Measurements from ENCODE around the gene GPR37L1.

Gene GPR37L1

DNA sequence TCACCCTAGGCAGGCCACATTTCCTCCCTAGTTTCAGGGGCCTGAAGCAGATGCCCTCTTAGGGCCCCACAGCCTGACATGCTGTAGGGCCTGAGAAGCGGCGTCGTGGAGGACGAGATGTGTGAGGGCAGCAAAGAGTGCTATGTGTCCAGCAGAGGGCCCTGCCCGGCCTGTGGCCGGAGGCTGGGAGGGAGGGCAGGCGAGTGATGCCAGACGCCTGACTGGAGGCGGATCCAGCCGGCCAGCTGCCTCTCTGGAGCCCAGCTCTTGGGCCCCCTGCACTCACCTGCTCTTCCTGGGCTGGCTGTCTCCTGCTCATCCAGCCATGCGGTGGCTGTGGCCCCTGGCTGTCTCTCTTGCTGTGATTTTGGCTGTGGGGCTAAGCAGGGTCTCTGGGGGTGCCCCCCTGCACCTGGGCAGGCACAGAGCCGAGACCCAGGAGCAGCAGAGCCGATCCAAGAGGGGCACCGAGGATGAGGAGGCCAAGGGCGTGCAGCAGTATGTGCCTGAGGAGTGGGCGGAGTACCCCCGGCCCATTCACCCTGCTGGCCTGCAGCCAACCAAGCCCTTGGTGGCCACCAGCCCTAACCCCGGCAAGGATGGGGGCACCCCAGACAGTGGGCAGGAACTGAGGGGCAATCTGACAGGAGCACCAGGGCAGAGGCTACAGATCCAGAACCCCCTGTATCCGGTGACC is at the start of gene GPR37L1:
GPR37L1 (plus strand) TSS at position 279 of the 697 bp plus-strand sequence; CDS start at position 326, 47 bp downstream.
- Histone ChIP-seq H3K36me3 (no peaks in the 10 kb centered on the region), H3K4me3 (ENCODE audit: low read depth in 1 of 2, low read length in 1 of 2) (no peak within 1 kb of the TSS), H3K4me1 (ENCODE audit: control insufficient read depth in 1 of 2, insufficient read depth in 1 of 2, low read depth in 1 of 2, low read length in 1 of 2) (peaks cover 0 to 4% of the 10 kb centered on the region in 2 experiments), H3K27me3 (peaks cover 10% of the 10 kb centered on the region), H3K9me3 (no peaks in the 10 kb centered on the region), H3K27ac (no peak within 1 kb of the TSS)
- TF ChIP-seq, protein P1, sequence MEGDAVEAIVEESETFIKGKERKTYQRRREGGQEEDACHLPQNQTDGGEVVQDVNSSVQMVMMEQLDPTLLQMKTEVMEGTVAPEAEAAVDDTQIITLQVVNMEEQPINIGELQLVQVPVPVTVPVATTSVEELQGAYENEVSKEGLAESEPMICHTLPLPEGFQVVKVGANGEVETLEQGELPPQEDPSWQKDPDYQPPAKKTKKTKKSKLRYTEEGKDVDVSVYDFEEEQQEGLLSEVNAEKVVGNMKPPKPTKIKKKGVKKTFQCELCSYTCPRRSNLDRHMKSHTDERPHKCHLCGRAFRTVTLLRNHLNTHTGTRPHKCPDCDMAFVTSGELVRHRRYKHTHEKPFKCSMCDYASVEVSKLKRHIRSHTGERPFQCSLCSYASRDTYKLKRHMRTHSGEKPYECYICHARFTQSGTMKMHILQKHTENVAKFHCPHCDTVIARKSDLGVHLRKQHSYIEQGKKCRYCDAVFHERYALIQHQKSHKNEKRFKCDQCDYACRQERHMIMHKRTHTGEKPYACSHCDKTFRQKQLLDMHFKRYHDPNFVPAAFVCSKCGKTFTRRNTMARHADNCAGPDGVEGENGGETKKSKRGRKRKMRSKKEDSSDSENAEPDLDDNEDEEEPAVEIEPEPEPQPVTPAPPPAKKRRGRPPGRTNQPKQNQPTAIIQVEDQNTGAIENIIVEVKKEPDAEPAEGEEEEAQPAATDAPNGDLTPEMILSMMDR (IDR thresholded peaks at IDR 0.05), result no peak

- TF ChIP-seq, protein P1 (IDR thresholded peaks at IDR 0.05), result no peak
- no peak overlapping the region for H3K27ac ChIP-seq
These were observed 49.5 kb upstream of the GPR37L1 start for GRCh38 chr1:202073206-202073605.

DNA sequence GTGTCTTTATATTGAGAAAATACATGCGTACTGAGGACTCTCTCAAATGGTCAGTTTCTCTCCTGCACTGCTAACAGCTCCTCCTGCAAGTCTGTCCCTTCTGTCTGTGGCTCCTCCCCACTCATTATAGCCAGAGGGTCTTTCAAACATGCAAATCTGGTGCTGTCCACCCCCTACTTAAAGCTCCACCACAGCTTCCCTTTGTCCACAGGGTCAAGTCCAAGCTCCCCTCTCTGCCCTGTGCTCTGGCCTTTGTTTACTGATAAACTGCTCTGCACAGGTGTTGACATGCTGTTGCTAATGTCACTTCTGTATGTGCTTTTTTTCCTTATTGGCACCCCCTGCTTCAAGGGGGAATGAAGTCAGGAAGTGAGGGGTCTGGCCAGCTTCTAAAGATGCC is 47.7 kb upstream of the GPR37L1 start:
- H3K27me3 ChIP-seq, result no peaks in the 10 kb centered on the region
- H3K36me3 ChIP-seq, result no peaks in the 10 kb centered on the region
- TF ChIP-seq, protein P1 (IDR thresholded peaks at IDR 0.05), result no peak
- no peak overlapping the region for H3K27ac ChIP-seq
- H3K4me1 ChIP-seq (ENCODE audit: control insufficient read depth in 1 of 2, insufficient read depth in 1 of 2, low read depth in 1 of 2, low read length in 1 of 2), result no peaks in the 10 kb centered on the region
- H3K9me3 ChIP-seq, result no peaks in the 10 kb centered on the region
- no peak overlapping the region for H3K4me3 ChIP-seq (ENCODE audit: low read depth in 1 of 2, low read length in 1 of 2)

More at GRCh38 chr1:202073206-202073605, 49.5 kb upstream of the GPR37L1 start:
- Histone ChIP-seq H3K27me3 (no peaks in the 10 kb centered on the region), H3K4me1 (ENCODE audit: control insufficient read depth in 1 of 2, insufficient read depth in 1 of 2, low read depth in 1 of 2, low read length in 1 of 2) (no peaks in the 10 kb centered on the region), H3K9me3 (no peaks in the 10 kb centered on the region), H3K4me3 (ENCODE audit: low read depth in 1 of 2, low read length in 1 of 2) (no peak overlapping the region), H3K36me3 (no peaks in the 10 kb centered on the region)

DNA sequence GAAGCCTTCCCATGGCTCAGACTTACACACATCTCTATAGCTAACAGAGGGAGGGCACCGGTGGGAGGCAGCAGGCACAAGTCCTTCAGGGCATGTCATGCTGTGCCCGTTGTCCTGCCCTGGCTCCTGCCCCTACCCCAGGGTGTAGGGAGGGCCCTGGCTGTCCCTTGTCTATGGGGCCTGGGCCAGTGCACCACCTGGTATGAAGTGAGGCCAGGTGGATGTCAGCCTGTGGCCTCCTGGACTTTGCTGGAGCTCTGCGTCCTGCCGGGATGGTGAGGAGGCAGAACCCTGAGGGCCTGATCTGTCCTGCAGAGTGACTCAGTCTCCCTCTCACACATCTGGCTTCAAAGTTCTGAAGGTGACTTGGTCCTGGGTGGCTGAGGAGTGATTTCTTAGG is 47.3 kb upstream of the GPR37L1 start:
- TF ChIP-seq, protein P1 (IDR thresholded peaks at IDR 0.05), result no peak

DNA sequence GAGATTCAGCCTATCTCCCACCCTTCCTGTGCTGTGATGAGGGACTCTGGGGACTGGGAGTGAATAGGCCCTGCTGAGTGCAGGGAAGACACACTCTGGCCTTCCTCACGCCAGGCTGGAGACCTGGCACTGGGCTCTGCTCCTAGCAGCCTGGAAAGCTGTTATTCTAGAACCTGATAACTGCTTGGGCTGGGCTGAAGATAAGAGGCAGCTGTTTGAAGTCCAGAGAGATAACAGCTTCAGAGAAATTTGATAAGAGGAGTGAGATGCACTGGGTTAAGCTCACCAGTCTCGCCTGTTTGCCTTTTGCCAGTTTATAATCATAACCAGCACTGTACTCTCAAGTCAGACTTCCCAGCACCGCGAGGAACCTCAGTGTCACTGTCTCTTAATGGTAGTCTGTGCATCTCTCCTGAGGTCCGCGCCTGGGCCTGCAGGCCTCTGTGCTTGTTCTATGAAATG is 46.6 kb upstream of the GPR37L1 start:
- Histone ChIP-seq H3K27me3 (no peaks in the 10 kb centered on the region), H3K4me1 (ENCODE audit: control insufficient read depth in 1 of 2, insufficient read depth in 1 of 2, low read depth in 1 of 2, low read length in 1 of 2) (no peaks in the 10 kb centered on the region), H3K4me3 (ENCODE audit: low read depth in 1 of 2, low read length in 1 of 2) (no peak overlapping the region), H3K36me3 (no peaks in the 10 kb centered on the region), H3K9me3 (no peaks in the 10 kb centered on the region), H3K27ac (no peak overlapping the region)
- TF ChIP-seq, protein P1 (IDR thresholded peaks at IDR 0.05), result no peak

More for the DNA sequence above, 47.3 kb upstream of the GPR37L1 start:
- Histone ChIP-seq H3K4me1 (ENCODE audit: control insufficient read depth in 1 of 2, insufficient read depth in 1 of 2, low read depth in 1 of 2, low read length in 1 of 2) (no peaks in the 10 kb centered on the region), H3K36me3 (no peaks in the 10 kb centered on the region), H3K27ac (no peak overlapping the region), H3K9me3 (no peaks in the 10 kb centered on the region), H3K27me3 (no peaks in the 10 kb centered on the region), H3K4me3 (ENCODE audit: low read depth in 1 of 2, low read length in 1 of 2) (no peak overlapping the region)
